HG02938 (cell line): ENCODE measurements around the gene XPO5.
"Not testable (repeated sequence)": the region's sequence is repeated elsewhere in the genome, so short reads cannot be mapped to it uniquely, and the experiment has no call there.

Experiments
- ATAC-seq: cut with Tn5 transposase; IDR thresholded peaks from one replicate; pipeline ENCODE4 v1.9.1; 2021; ENCODE audit warnings: mild to moderate bottlenecking, moderate library complexity; ENCODE audit not compliant: unreplicated experiment

The XPO5 gene

DNA sequence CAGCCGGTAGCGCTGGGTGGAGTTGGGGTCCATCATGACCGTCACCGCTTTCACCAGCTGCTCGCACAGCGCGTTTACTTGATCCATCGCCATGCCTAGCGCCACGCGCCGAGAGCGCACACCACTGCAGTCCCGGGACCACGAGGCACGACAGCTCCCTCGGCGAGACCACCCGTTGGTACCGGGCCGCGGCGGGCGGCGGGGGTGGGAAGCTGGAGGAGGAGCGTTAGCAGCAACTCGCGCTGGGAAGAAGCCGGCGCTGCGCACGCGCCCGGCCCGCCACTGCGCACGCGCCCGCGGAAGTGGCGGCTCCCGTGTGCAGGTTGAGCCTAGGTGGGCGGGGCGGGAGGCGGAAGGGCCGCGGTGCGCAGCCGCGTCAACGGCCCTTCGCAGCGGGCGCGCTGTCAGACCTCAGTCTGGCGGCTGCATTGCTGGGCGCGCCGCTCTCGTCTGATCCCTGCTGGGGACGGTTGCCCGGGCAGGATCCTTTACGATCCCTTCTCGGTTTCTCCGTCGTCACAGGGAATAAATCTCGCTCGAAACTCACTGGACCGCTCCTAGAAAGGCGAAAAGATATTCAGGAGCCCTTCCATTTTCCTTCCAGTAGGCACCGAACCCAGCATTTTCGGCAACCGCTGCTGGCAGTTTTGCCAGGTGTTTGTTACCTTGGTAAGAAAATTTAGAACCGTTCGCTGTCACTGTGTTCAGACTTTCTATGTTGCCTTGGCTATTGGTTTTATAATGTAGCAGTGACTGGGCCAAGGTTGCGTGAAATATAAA, at the start of gene XPO5, which contains the start of gene POLH:
Gene XPO5, minus strand, starts transcription at position 267 of the 780 bp plus-strand sequence. Its CDS starts 174 bp downstream, at position 93.
Gene POLH, plus strand, starts transcription at position 414 of the 780 bp plus-strand sequence. CDS start 6,135 bp downstream, outside the sequence.
- ATAC-seq = peak; percentile 71

DNA sequence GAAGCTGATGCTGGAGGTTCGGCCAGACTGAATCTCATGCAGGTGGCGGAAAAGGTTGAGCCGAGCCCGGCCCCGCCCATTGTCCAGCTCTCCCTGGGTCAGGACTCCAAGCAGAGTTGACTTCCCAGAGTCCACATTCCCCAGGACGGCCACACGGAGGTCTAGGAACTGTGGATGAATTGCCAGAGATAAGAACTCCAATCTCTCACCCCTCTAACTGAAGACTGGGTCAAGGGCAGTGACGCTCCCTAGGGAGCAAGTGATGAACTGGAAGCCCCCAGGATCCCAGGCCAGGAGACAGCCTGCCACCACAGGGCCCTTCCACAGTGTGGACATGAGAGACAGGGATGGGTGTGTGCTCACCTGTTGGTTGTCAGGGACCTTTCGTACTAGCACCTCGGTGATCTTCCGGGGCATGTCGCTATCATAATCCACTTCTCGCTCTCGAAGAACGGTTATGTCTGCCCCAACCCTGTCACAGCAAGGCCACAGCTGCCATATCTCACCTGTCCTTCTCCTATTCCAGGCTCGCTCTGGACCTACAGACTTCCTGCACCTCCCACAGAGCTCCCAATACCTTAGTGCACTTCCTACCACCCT, 49.7 kb upstream of the XPO5 start:
- no peak for ATAC-seq

DNA sequence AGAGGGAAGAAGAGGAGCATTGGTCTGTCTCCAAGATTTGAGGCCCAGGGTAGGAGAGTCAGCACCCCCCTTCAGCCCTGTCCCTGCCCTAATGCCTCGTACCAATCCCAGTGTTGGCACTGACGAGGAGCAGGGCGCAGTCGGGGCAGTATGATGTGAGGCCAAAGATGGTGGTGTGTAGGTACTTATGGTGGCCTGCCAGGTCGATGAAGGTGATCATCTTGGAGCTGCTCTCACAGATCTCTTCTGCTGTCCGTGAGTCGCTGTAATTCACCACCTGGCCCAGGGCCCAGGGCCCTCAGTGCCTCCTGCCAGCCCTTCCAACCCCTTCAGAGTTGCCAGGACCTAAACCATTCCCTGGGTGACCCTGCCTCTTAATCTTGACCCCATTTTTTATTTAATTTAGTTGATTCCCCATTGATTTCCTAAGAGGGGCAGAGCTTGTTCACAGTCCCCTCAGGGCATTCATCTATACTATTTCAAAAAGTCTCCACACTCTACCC, 49.0 kb upstream of the XPO5 start:
- ATAC-seq = no peak

DNA sequence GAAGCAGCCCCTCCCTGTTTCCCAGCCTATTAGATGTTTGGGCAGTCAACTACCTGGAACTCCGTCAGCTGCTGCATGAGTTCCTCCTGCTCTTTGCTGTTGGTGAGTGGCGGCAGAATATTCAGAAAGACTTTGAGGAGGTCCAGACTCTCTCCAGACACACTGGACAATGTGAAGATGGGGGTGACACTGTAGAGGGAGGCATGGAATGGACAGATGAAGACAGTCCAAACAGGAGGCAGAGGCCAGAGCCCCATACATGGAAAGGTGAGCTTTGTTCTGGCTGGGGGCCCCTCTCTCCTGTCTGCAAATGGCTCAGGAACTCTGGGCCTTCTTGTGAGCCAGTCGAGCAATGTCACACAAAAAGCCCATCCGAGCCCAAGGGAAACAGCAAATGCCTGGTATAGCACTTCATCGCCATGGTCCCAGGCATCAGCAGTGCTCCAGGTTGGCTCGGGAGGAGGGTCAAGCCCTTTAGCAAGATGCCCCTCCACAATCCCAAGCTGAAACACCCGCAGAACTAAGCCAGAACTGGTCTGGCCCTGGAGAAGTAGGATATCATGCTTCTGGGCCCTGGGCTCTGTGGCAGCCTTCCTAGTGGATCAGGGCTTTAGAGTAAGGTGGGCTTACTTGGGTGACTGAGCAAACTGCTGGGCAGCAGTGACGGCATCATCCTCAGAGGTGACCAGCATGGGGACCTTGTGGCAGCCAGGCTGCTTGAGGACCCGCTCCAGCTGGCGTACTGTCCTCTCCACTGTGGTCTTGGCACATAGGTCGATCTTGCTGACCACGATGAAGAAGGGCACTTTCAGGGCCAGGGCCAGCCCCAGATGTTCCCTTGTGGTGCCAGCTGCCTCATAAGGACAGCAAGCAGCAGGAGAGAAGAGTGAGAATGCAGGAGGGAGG, 48.3 kb upstream of the XPO5 start:
- ATAC-seq = no peak

DNA sequence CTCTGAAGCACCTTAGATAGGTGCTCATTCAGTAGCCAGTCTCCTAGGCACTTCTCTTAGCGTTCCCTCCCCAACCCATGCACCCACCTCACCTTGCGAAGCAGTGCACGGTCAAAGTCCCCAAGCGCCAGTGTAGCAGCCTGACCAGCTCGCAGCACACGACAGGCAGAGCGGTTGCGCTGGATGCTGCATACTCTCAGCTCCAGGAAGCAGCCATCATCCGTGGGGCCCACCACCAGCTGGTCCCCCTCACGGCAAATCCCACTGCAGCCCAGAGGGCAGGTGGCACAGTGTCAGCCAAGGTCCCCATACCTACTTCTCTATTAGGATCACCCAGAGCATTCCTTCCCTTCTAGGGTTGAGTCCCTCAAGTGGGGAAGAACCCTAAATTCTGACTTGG, 46.7 kb upstream of the XPO5 start:
- no peak for ATAC-seq

DNA sequence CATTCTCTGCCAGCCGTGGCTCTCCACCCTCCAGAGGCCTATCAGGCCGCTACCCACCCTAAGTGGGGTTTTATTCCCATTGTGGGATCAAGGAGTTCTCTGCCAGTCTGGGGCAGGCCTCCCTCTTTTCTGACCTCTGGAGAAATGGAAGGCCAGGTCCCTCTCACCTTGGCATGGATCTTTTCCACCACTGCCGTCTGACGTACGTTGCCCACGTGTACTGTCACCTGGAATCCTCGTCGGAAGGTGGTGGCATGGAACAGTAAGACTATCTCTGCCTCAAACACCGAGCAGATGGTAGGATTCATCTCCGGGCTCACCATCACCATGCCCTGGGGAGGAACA, 46.0 kb upstream of the XPO5 start:
- ATAC-seq = no peak

DNA sequence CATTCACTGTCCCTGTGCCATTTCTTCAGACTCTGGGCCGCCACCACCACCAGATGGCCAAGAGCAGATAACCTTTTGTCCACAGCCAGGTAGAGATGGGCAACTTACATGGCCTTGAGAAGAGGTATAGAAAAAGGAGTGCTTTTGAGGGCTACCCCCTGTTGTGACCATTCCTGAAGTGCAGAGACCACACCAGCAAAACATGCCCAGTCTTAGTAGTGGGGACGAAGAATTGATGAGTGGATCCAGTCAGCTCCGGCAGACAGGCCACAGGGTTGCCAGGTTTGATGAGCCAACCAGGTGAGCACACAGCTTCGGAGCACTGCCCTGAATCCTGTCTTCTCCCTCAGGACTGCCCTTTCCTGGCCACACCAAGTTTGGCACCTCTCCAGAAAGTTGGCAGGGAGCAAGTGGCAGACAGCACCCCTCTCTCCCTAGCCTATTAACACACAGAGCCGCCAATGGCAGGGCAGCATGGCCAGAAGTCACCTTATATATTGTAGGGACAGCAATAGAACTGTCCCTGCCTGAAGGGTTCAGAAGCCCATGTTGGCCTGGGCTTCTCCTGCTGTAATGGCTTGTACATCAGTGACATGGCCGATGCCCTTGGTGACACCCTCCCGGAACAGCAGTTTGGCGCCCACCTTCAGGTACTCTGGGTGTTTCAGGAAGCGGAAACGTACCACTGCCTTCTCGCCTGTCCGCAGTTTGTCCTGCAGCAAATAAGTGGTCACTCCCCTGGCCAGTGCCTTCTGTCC, 45.4 kb upstream of the XPO5 start:
- no peak for ATAC-seq

DNA sequence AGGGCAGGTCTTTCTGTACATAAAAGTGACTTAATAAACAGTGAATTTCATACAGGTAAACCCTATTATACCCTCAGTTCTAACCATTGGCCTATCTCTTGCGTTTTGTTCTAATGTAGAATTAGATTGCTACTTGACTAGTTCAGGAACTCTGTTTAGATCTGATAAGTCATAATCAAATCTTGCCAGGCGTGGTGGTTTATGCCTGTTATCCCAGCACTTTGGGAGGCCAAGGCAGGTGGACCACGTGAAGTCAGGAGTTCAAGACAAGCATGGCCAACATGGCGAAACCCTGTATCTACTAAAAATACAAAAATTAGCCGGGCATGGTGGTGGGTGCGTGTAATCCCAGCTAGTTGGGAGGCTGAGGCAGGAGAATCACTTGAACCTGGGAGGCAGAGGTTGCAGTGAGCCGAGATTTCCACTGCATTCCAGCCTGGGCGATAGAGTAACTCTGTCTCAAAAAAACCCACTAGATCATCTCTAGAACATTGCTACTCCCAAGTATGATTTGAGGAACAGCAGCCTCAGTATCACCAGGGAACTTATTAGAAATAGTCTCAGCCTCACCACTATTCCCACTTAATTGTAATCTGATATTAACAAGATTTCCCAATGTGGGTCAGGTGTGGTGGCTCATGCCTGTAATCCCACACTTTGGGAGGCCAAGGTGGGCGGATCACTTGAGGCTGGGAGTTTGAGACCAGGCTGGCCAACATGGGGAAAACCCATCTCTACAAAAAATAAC, 41.1 kb upstream of the XPO5 start:
- ATAC-seq = no peak

DNA sequence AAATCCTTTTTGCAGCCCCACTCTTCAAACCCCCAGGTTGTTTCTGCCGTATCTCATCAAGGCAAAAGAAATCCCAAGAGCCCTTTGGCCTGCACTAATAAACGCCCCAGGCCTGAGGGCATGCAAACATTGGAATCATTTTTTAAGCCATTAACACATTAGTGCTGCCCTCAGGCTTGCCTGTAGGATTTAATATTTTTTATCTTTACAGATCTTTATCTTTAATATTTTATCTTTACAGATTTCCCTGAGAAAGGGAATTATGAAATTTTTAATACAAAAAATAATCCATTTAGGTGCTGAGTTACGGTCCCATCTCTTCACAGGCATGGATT, 38.5 kb upstream of the XPO5 start:
- ATAC-seq = no peak

DNA sequence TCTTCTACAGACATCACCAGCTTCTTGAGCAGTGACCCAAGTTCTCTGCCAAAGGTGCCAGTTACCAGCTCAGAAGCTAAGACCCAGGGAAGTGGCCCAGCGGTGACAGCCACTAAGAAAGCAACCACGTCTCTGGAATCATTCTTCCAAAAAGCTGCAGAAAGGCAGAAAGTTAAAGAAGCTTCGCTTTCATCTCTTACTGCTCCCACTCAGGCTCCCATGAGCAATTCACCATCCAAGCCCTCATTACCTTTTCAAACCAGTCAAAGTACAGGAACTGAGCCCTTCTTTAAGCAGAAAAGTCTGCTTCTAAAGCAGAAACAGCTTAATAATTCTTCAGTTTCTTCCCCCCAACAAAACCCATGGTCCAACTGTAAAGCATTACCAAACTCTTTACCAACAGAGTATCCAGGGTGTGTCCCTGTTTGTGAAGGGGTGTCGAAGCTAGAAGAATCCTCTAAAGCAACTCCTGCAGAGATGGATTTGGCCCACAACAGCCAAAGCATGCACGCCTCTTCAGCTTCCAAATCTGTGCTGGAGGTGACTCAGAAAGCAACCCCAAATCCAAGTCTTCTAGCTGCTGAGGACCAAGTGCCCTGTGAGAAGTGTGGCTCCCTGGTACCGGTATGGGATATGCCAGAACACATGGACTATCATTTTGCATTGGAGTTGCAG, 38.0 kb upstream of the XPO5 start:
- ATAC-seq = no peak

DNA sequence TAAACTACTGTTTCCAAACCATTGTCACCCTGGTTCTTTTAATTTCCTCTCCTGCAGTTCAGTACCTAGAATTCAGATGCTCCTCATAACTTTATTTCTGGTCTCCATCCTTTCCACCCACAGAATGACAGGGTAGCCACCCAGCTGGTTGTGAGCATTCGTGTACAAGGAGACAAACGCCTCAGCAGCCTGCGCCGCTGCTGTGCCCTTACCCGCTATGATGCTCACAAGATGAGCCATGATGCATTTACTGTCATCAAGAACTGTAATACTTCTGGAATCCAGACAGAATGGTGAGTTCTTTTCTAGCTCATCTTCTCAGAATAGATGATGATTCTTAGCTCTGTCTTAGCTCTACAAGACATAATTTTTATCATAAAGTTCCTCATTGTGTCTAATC, 34.6 kb upstream of the XPO5 start:
- ATAC-seq = no peak

DNA sequence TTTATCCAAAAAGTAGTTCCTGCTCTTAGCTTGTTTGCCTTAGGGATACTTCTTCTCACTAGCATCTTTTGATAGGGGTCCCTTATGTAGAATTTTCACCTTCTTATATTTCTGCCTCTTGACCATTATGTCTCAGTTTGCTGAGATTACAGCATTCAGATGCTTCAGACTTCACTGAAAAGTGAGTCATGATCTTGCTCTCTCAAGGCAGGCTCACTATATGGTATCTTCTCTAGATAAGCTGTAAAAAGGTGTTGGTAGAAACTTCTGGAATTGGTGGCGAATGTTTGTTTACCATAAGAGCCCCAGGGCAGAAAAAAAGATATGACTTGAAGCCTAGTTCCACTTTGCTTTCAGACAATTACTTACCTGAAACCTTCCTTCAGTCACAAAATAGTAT, 33.6 kb upstream of the XPO5 start:
- ATAC-seq = no peak

DNA sequence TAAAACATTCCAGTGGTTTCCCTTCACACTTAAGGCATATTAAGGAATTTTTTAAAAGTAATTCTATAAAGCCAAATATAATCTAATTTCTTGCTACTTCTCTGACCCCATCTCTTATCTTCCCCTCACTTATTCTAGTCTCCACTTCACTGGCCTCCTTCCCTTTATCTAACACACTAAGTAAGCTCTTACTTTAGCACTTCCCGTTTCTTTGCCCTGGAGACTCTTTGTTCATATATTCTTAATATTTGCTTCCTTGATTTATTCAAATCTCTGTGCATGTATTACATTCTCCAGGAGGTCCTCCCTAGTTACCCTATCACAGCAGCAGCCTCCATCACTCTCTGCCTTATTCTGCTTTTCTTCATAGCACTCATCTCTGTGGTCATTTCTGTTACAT, 33.0 kb upstream of the XPO5 start:
- ATAC-seq = no peak

DNA sequence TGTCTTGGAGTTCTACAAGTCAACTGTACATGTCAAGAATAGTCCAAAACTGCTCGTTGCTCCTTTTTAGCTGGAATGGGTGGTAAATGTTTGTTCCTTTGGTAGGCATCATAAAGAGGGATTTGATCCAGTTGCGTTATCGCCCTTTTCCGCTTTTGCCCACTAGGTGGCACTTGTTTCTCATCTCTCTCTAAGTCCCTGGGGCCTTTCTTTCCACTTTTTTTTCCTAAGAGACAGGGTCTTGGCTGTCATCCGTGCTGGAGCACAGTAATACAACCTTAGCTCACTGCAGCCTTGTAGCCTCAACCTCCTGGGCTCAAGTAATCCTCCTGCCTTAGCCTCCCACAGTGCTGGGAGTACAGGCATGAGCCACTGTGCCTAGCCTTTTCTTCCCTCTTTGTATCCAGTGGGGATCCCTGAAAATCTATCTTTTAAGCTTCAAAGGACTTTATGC, 32.5 kb upstream of the XPO5 start:
- ATAC-seq = no peak

DNA sequence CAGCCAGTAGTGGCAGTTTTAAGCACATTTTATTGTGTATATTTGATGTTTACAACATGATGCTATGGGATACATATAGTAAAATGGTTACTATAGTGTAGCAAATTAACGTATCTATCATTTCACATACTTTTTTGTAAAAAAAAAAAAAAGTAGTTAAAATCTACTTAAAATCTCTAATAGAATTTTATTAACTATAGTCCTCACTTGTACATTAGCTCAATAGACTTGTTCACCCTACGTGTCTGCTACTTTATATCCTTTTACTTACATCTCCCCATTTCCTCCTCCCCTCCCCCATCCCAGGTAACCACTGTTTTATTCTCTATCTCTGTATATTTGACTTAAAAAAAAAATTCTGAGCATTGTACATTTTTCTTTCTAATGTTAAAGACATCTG, 30.2 kb upstream of the XPO5 start:
- no peak for ATAC-seq

DNA sequence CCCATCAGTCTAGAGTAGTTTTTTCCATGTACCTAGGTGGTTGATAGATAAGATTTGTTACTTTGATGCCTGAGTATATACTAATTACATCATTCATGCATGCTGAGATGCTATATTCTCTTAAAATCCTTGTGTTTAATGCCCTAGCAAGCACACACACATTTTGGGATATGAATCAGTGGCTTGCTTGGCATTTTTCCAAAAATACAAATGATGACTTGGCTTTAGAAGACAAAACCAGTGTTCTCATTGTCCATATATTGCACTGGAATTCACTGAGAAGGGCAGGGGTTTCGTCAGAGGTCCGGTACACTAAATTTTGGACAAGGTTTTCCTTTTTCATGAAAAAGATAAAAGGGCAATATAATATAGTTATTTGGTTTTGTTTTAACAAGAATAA, 28.3 kb upstream of the XPO5 start:
- ATAC-seq = no peak

DNA sequence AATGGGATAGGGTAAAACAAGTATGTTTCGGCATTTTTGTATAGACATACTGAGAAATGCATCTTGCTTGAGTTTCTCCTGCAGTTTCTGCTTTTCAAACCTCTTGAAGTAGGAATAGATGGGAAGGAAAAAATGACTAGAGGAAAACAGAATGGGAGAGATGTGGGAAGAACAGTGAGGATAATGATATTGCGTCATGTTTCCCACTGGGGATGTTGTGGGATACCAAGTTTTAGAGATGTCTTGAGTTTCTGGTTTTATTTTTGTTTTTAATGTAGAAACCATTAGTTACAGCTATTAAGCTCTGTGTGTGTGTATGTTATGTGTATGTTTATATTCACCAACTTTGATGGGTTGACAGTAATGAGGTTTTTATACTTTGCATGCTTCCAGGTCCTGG, 24.8 kb upstream of the XPO5 start:
- ATAC-seq = no peak

DNA sequence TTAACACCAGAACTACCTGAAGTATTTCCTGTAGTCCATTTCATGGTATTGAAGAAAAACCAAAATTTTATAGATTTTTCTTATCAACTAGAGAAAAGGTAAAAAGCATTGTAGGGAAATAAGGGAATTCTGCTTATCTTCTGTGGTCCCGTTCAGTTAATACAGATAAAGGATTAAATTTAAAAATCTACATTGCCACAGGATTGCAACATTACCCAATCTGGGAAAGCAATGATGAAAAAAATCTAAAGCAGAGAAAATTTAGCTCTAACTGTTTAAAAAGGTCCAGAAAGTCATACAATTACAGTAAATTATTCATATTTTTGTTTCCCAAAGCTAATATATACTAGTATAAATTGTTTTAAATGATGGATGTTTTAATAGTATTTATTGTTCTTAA, 18.1 kb upstream of the XPO5 start:
- ATAC-seq = no peak

DNA sequence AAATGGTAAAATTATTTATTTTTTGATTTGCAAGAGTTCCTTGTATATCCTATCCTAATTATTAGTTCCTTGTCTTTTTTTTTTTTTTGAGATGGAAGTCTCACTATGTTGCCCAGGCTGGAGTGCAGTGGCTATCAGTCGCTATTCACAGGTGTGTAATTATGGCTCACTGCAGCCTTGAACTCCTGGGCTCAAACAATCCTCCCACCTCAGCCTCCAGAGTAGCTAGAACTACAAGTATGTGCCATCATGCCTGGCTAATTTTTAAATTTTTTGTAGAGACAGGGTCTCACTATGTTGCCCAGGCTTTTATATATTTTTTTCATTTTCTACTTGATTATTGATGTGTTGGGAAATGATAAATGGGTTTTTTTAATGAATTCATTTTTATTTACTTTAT, 13.7 kb upstream of the XPO5 start:
- not testable (repeated sequence) for ATAC-seq

DNA sequence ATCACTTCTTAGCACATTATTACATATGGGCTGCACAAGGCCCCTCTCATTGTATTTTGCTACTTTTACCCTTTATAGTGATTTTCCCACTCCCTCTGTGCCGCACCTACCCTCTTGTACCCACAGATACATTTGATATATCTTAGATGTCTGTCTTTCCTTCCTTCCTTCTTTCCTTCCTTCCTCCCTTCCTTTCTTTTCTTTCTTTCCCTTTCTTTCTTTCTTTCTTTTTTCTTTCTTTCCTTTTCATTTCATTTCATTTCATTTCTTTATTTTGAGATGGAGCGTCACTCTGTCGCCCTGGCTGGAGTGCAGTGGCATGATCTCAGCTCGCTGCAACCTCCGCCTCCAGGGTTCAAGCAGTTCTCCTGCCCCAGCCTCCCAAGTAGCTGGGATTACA, 12.4 kb upstream of the XPO5 start:
- ATAC-seq = no peak
